Trophoblast cell (in vitro differentiated cells and primary cell): Measurements from ENCODE around the gene DPP6.

Experiments
- DNase-seq, 2 donors: peaks; one replicate each; pipeline ENCODE4 v3.0.0-alpha.2; 2016
- H2AFZ ChIP-seq: 2 replicates; pipeline ENCODE4 v1.6.1; 2013; ENCODE audit warnings: low read length, moderate library complexity, mild to moderate bottlenecking; ENCODE audit not compliant: insufficient read depth, poor library complexity
- H2AK5ac ChIP-seq: 2 replicates; pipeline ENCODE4 v1.6.1; 2013; ENCODE audit warnings: mild to moderate bottlenecking, low read length
- H2BK120ac ChIP-seq: 2 replicates; pipeline ENCODE4 v1.6.1; 2013; ENCODE audit warnings: low read length, mild to moderate bottlenecking, moderate library complexity; ENCODE audit not compliant: insufficient read depth, poor library complexity
- H2BK12ac ChIP-seq: 2 replicates; pipeline ENCODE4 v1.6.1; 2013; ENCODE audit warnings: mild to moderate bottlenecking, low read length, moderate library complexity
- H2BK5ac ChIP-seq: 2 replicates; pipeline ENCODE4 v1.6.1; 2013; ENCODE audit warnings: low read length, low read depth, moderate library complexity, mild to moderate bottlenecking; ENCODE audit not compliant: poor library complexity
- H3K14ac ChIP-seq: 2 replicates; pipeline ENCODE4 v1.6.1; 2013; ENCODE audit warnings: mild to moderate bottlenecking, low read length
- H3K18ac ChIP-seq: 2 replicates; pipeline ENCODE4 v1.6.1; 2013; ENCODE audit warnings: mild to moderate bottlenecking, low read length
- H3K23ac ChIP-seq: 2 replicates; pipeline ENCODE4 v1.6.1; 2013; ENCODE audit warnings: low read length
- H3K27ac ChIP-seq: 2 replicates; pipeline ENCODE4 v1.5.1; 2013; ENCODE audit warnings: low read depth, mild to moderate bottlenecking, inconsistent platforms, low read length, moderate library complexity
- H3K27me3 ChIP-seq: 2 replicates; pipeline ENCODE4 v1.6.1; 2013; ENCODE audit warnings: inconsistent platforms, mild to moderate bottlenecking, low read length, moderate library complexity; ENCODE audit not compliant: insufficient read depth
- H3K36me3 ChIP-seq, 2 experiments: 1 replicate in 1 of 2; 2 replicates in 1 of 2; pipeline ENCODE4 v1.6.1; 2013; ENCODE audit warnings: low read length in 2 of 2, mild to moderate bottlenecking in 2 of 2, moderate library complexity in 1 of 2; ENCODE audit not compliant: insufficient read depth in 2 of 2, control insufficient read depth in 1 of 2
- H3K4ac ChIP-seq: 2 replicates; pipeline ENCODE4 v1.6.1; 2013; ENCODE audit warnings: low read depth, mild to moderate bottlenecking, low read length, moderate library complexity
- H3K4me1 ChIP-seq, 2 experiments: 1 replicate in 1 of 2; 2 replicates in 1 of 2; pipeline ENCODE4 v1.6.1; 2013; ENCODE audit warnings: low read length in 2 of 2, mild to moderate bottlenecking in 2 of 2, moderate library complexity in 1 of 2; ENCODE audit not compliant: insufficient read depth in 2 of 2, control insufficient read depth in 1 of 2
- H3K4me2 ChIP-seq: 2 replicates; pipeline ENCODE4 v1.6.1; 2013; ENCODE audit warnings: inconsistent platforms, mild to moderate bottlenecking, low read length, moderate library complexity
- H3K4me3 ChIP-seq: 2 replicates; pipeline ENCODE4 v1.5.1; 2013; ENCODE audit warnings: mild to moderate bottlenecking, low read depth, low read length, inconsistent platforms
- H3K79me1 ChIP-seq: one replicate; pipeline ENCODE4 v1.6.1; 2013; ENCODE audit warnings: low read length
- H3K79me2 ChIP-seq: 2 replicates; pipeline ENCODE4 v1.6.1; 2013; ENCODE audit warnings: low read length, mild to moderate bottlenecking; ENCODE audit not compliant: control insufficient read depth, insufficient read depth, poor library complexity
- H3K9ac ChIP-seq: 2 replicates; pipeline ENCODE4 v1.6.1; 2013; ENCODE audit warnings: mild to moderate bottlenecking, low read length
- H3K9me3 ChIP-seq: 2 replicates; pipeline ENCODE4 v1.6.1; 2013; ENCODE audit warnings: low read depth, mild to moderate bottlenecking, control low read depth, inconsistent platforms, low read length; ENCODE audit not compliant: insufficient read depth
- H4K12ac ChIP-seq: 2 replicates; pipeline ENCODE4 v1.6.1; 2013; ENCODE audit warnings: low read depth, mild to moderate bottlenecking, low read length, moderate library complexity
- H4K8ac ChIP-seq: 2 replicates; pipeline ENCODE4 v1.6.1; 2013; ENCODE audit warnings: low read depth, mild to moderate bottlenecking, low read length, moderate library complexity
- H4K91ac ChIP-seq: one replicate; pipeline ENCODE4 v1.6.1; 2013; ENCODE audit warnings: low read depth, mild to moderate bottlenecking, low read length, moderate library complexity
- WGBS: extraction: QIAGEN DNeasy Blood & Tissue Kit; methylation state at CpG from one replicate; pipeline ENCODE4 v1.1.7; 2013; ENCODE audit warnings: missing lambda C conversion rate; ENCODE audit not compliant: insufficient read length, insufficient coverage; ENCODE audit errors: extremely low coverage; 5-methylcytosine and 5-hydroxymethylcytosine counted together

DPP6 gene

DNA sequence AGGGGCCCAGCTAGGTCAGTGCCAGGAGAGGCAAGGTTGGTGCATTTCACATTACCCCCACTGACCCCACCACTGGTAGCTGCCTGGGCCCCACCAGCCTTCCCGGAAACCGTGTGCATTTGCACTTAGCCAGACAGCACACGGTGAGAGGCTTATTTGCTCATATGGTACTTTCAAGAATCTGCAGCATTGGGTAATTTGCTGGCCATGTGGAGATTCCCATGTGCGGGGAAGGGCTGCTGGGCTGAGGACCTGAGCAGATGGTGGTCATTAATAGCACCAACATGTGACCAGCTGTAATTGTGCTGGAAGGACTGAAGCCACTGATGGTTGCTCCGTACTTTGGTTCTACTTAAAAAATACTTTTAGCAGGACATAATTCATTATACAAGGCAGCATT, 323.8 kb downstream of the DPP6 start:
- no peak overlapping the region for H2BK120ac ChIP-seq
- H3K36me3 ChIP-seq: no peaks in the 10 kb centered on the region
- H3K4me2 ChIP-seq: no peak overlapping the region
- H3K4me3 ChIP-seq: no peak overlapping the region
- H3K9ac ChIP-seq: no peak overlapping the region
- no peak overlapping the region for H3K27ac ChIP-seq
- H4K12ac ChIP-seq: no peak overlapping the region
- H4K8ac ChIP-seq: no peak overlapping the region
- no peaks in the 10 kb centered on the region for H3K79me1 ChIP-seq
- H2BK12ac ChIP-seq: no peak overlapping the region
- H3K9me3 ChIP-seq: no peaks in the 10 kb centered on the region
- no peaks in the 10 kb centered on the region for H3K4me1 ChIP-seq
- no peak overlapping the region for H3K14ac ChIP-seq
- H2BK5ac ChIP-seq: no peak overlapping the region
- H2AFZ ChIP-seq: no peak overlapping the region
- no peak overlapping the region for H2AK5ac ChIP-seq
- H3K23ac ChIP-seq: no peak overlapping the region
- H3K4ac ChIP-seq: no peak overlapping the region
- no CpG with 5 or more reads among the region's 5 CpGs for WGBS
- no peaks in the 10 kb centered on the region for H3K27me3 ChIP-seq
- no peak overlapping the region for H4K91ac ChIP-seq
- no peak overlapping the region for H3K18ac ChIP-seq
- no peak for DNase-seq
- no peaks in the 10 kb centered on the region for H3K79me2 ChIP-seq

DNA sequence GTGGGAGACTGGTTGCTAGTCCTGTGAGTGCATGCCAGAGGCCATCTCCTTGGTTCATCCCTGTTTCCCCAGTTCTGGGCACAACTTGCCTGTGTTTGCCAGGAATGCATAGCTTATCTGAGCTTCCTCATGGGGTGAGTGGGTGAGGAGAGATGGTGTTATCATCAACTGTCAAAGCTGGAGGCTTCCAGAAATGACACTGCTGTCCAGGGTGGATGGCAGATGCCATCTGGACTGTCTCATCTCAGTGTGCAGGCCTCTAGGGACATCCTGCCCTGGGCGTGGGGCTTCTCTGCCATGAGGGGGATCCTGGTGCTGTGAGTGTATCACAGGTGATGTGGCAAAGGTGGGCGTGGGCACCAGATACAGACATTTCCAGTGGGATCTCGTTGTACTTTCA, 328.6 kb downstream of the DPP6 start:
- no peak overlapping the region for H4K91ac ChIP-seq
- H3K4me2 ChIP-seq: no peak overlapping the region
- H3K9me3 ChIP-seq: no peaks in the 10 kb centered on the region
- H3K4ac ChIP-seq: no peak overlapping the region
- H3K23ac ChIP-seq: no peak overlapping the region
- no peak overlapping the region for H3K4me3 ChIP-seq
- H2BK120ac ChIP-seq: no peak overlapping the region
- DNase-seq: no peak
- no peak overlapping the region for H3K18ac ChIP-seq
- H2BK5ac ChIP-seq: no peak overlapping the region
- H2AK5ac ChIP-seq: no peak overlapping the region
- no peak overlapping the region for H3K27ac ChIP-seq
- no peak overlapping the region for H2BK12ac ChIP-seq
- no peaks in the 10 kb centered on the region for H3K27me3 ChIP-seq
- no peaks in the 10 kb centered on the region for H3K79me1 ChIP-seq
- H3K14ac ChIP-seq: no peak overlapping the region
- no CpG with 5 or more reads among the region's 3 CpGs for WGBS
- no peaks in the 10 kb centered on the region for H3K79me2 ChIP-seq
- H4K12ac ChIP-seq: no peak overlapping the region
- H3K4me1 ChIP-seq: no peaks in the 10 kb centered on the region
- no peak overlapping the region for H4K8ac ChIP-seq
- no peak overlapping the region for H3K9ac ChIP-seq
- no peaks in the 10 kb centered on the region for H3K36me3 ChIP-seq
- H2AFZ ChIP-seq: no peak overlapping the region

GRCh38 chr7:154383045-154383444, 330.8 kb downstream of the DPP6 start:
- no peak for DNase-seq
- Histone ChIP-seq H3K36me3 (no peaks in the 10 kb centered on the region), H4K12ac (no peak overlapping the region), H2BK120ac (no peak overlapping the region), H2AFZ (no peak overlapping the region), H3K79me1 (no peaks in the 10 kb centered on the region), H3K79me2 (no peaks in the 10 kb centered on the region), H3K4ac (no peak overlapping the region), H4K8ac (no peak overlapping the region), H3K4me2 (no peak overlapping the region), H3K18ac (no peak overlapping the region), H2BK5ac (no peak overlapping the region), H2AK5ac (no peak overlapping the region), H3K27ac (no peak overlapping the region), H4K91ac (no peak overlapping the region), H3K4me3 (no peak overlapping the region), H3K9ac (no peak overlapping the region), H3K27me3 (no peaks in the 10 kb centered on the region), H2BK12ac (no peak overlapping the region), H3K14ac (no peak overlapping the region), H3K23ac (no peak overlapping the region), H3K9me3 (no peaks in the 10 kb centered on the region), H3K4me1 (no peaks in the 10 kb centered on the region)
- no CpG with 5 or more reads among the region's 3 CpGs for WGBS

- Histone ChIP-seq H2AK5ac (no peak overlapping the region), H4K12ac (no peak overlapping the region), H3K79me2 (no peaks in the 10 kb centered on the region), H4K8ac (no peak overlapping the region), H2BK120ac (no peak overlapping the region), H3K27ac (no peak overlapping the region), H3K18ac (no peak overlapping the region), H3K14ac (no peak overlapping the region), H3K9me3 (no peaks in the 10 kb centered on the region), H3K27me3 (no peaks in the 10 kb centered on the region), H2BK5ac (no peak overlapping the region), H3K23ac (no peak overlapping the region), H3K36me3 (no peaks in the 10 kb centered on the region), H3K4me1 (no peaks in the 10 kb centered on the region), H3K4me2 (no peak overlapping the region), H3K9ac (no peak overlapping the region), H2AFZ (no peak overlapping the region), H3K4ac (no peak overlapping the region), H3K79me1 (no peaks in the 10 kb centered on the region), H3K4me3 (no peak overlapping the region), H2BK12ac (no peak overlapping the region), H4K91ac (no peak overlapping the region)
- no peak for DNase-seq
- no CpG with 5 or more reads among the region's 8 CpGs for WGBS
These were observed 333.0 kb downstream of the DPP6 start for GRCh38 chr7:154385214-154385613.

- no peak overlapping the region for H2BK12ac ChIP-seq
- no peak for DNase-seq
- H3K23ac ChIP-seq: no peak overlapping the region
- H3K36me3 ChIP-seq: no peaks in the 10 kb centered on the region
- no peaks in the 10 kb centered on the region for H3K79me2 ChIP-seq
- H3K27me3 ChIP-seq: no peaks in the 10 kb centered on the region
- no peaks in the 10 kb centered on the region for H3K4me1 ChIP-seq
- no peaks in the 10 kb centered on the region for H3K79me1 ChIP-seq
- no peak overlapping the region for H4K8ac ChIP-seq
- H4K12ac ChIP-seq: no peak overlapping the region
- H3K9ac ChIP-seq: no peak overlapping the region
- no peak overlapping the region for H2AFZ ChIP-seq
- H4K91ac ChIP-seq: no peak overlapping the region
- H3K9me3 ChIP-seq: no peaks in the 10 kb centered on the region
- no peak overlapping the region for H3K4ac ChIP-seq
- H3K4me3 ChIP-seq: no peak overlapping the region
- no peak overlapping the region for H3K14ac ChIP-seq
- no peak overlapping the region for H3K18ac ChIP-seq
- H2AK5ac ChIP-seq: no peak overlapping the region
- no peak overlapping the region for H3K27ac ChIP-seq
- H3K4me2 ChIP-seq: no peak overlapping the region
- no peak overlapping the region for H2BK5ac ChIP-seq
- H2BK120ac ChIP-seq: no peak overlapping the region
These were observed 335.1 kb downstream of the DPP6 start for GRCh38 chr7:154387252-154387651.
